Measurements from ENCODE around the gene TPSD1. TPM values are rescaled to one million over a fixed set of nuclear protein-coding genes. Genes with fewer than 3 reads are reported as not detected.

Gene TPSD1
- total and polyA plus RNA-seq, 9 of the 15 experiments (the other 6 are each of a cell fraction or from before 2014, with no cell fraction given), result not detected

DNA sequence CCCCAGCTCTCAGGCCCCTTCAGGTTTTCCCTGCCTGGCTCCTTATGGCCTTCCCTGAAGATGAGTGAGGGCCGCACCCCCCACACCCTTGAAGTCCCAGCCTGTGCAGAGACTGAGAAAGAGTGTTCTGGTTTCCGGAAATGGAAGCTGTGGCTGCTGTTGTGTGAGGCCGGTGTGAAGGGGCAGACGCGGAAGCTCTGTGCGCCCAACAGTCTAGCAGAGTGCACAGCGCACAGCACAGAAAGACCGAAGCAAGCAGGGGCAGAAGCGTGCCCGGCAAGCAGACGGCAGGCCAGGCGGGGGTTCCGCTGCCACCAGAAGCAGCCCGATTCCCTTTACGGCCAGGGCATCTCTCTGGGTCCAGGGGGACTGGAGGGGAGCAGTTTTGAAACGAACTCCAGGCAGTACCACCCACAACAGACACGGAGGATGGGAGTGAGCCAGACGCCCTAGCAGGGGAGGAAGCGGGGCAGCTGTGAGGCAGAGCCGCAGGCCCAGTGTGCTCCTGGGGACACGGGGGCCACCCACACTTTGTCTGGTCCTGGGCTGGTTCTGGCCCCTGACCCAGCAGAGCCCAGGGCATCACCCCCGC, 47.5 kb upstream of the TPSD1 start:
- POLR2A ChIA-PET, result interaction anchor here (1.0 kb wide), 3 partner anchors 8 to 16 kb away, joined by 3 read pairs; no protein-coding TSS in a partner anchor
- Histone ChIP-seq H2AFZ (ENCODE audit: low read depth, low read length) (no peak overlapping the region), H3K4me1 (replicated peaks in 1 of 2; ENCODE audit: control insufficient read depth in 2 of 2, insufficient read depth in 2 of 2, low read length in 2 of 2) (peaks cover 0 to 58% of the 10 kb centered on the region in 2 experiments; a peak in 2 of 5 replicates), H3K27me3 (ENCODE audit: control insufficient read depth in 2 of 2, insufficient read depth in 2 of 2, low read length in 2 of 2) (peaks cover 36 to 90% of the 10 kb centered on the region in 2 experiments; a peak in 4 of 5 replicates), H3K9me1 (ENCODE audit: control insufficient read depth, insufficient read depth, low read length) (no peaks in the 10 kb centered on the region), H3K9me3 (replicated peaks; ENCODE audit: control insufficient read depth, insufficient read depth, low read depth, low read length) (no peaks in the 10 kb centered on the region), H3K27ac (ENCODE audit: extremely low read depth, low read depth, low read length) (no peak overlapping the region), H3K79me2 (ENCODE audit: control insufficient read depth, insufficient read depth, low read length) (no peaks in the 10 kb centered on the region), H3K36me3 (ENCODE audit: control insufficient read depth, insufficient read depth, low read length) (no peaks in the 10 kb centered on the region), H3K4me2 (ENCODE audit: insufficient read depth, low read length) (no peak overlapping the region), H3K9ac (ENCODE audit: insufficient read depth in 1 of 2, low read depth in 2 of 2, low read length in 2 of 2) (no peak overlapping the region), H3K4me3 (no peak overlapping the region), H4K20me1 (replicated peaks; ENCODE audit: control insufficient read depth, insufficient read depth, low read length) (no peaks in the 10 kb centered on the region; the same call in 1 of the 2 replicates)
- CTCF ChIA-PET (ENCODE audit: low intra/inter-chr PET ratio), result no interaction called here
- in situ Hi-C loops (cut with MboI), result no loop called here
- FAIRE-seq (no peak), DNase-seq (ENCODE audit: extremely low read depth in 1 of 4, low spot score in 3 of 4) (no peak), ATAC-seq (peak; percentile 28; the same call in 1 of the 3 replicates)
- TF ChIP-seq OTX1 (CRISPR knock-in tag; IDR thresholded peaks at IDR 0.05) (no peak), UBTF (IDR thresholded peaks at IDR 0.05; ENCODE audit: borderline replicate concordance in 1 of 2, low read depth in 2 of 2, low read length in 2 of 2) (0 out of 4 replicates have a peak, but pooled peaks of 1 of the 2 experiments have one; percentile 45)
- 3% methylated on average over 22 of the region's 22 CpGs for WGBS (ENCODE audit: insufficient coverage, low coverage, missing lambda C conversion rate)
- BruUV-seq (replicated peaks), result no TSS peak
- intact Hi-C loops (cut with micrococcal nuclease), result no loop called here
